CD4-positive, alpha-beta memory T cell (primary cell): Measurements from ENCODE around the gene NUAK2. TPM values are rescaled to one million over a fixed set of nuclear protein-coding genes. Genes with fewer than 3 reads are reported as not detected.

Experiments used
- CTCF ChIA-PET: fragments of 350-600 bp; sonication (Branson Sonifier 250); formaldehyde crosslinking; loops from one replicate; lab custom pipeline; 2021; ENCODE audit warnings: inconsistent platforms; ENCODE audit not compliant: partially characterized antibody; lab: Charles Lee
- POLR2A ChIA-PET: fragments of 350-600 bp; sonication (Branson Sonifier 250); formaldehyde crosslinking; loops from one replicate; lab custom pipeline; 2021; ENCODE audit not compliant: partially characterized antibody; lab: Charles Lee
- DNase-seq, 5 donors: peaks; one replicate each; pipeline versions ENCODE4 v3.0.0 to v3.0.0-alpha.2; 2020 to 2022; ENCODE audit warnings: mixed read lengths in 1 of 5
- H3K27ac ChIP-seq: one replicate; pipeline ENCODE4 v1.7.0; 2013; ENCODE audit warnings: low read depth, low read length
- H3K27me3 ChIP-seq: 2 replicates; pipeline ENCODE4 v1.7.0; 2013; ENCODE audit warnings: mild to moderate bottlenecking, low read length, moderate library complexity; ENCODE audit not compliant: insufficient read depth
- H3K36me3 ChIP-seq: 2 replicates; pipeline ENCODE4 v1.7.0; 2013; ENCODE audit warnings: mild to moderate bottlenecking, low read length, moderate library complexity; ENCODE audit not compliant: insufficient read depth
- H3K4me1 ChIP-seq: 2 replicates; pipeline ENCODE4 v1.7.0; 2013; ENCODE audit warnings: mild to moderate bottlenecking, low read length, moderate library complexity; ENCODE audit not compliant: insufficient read depth
- H3K4me3 ChIP-seq, 2 donors: one replicate each; pipeline ENCODE4 v1.7.0; 2013; ENCODE audit warnings: low read length in 2 of 2, mild to moderate bottlenecking in 1 of 2
- H3K9me3 ChIP-seq, 2 donors: one replicate each; pipeline ENCODE4 v1.7.0; 2013; ENCODE audit warnings: low read length in 2 of 2, control low read depth in 1 of 2; ENCODE audit not compliant: control insufficient read depth in 1 of 2
- H3K27ac Mint-ChIP-seq, 7 donors: one replicate each; pipeline ENCODE4 v1.8.0; 2020 to 2021; ENCODE audit warnings: mixed read lengths in 7 of 7, mild to moderate bottlenecking in 6 of 7, inconsistent platforms in 3 of 7, moderate library complexity in 3 of 7
- H3K27me3 Mint-ChIP-seq, 2 donors: one replicate each; pipeline ENCODE4 v1.8.0; 2020 to 2021; ENCODE audit warnings: mixed read lengths in 2 of 2
- H3K36me3 Mint-ChIP-seq, 2 donors: one replicate each; pipeline ENCODE4 v1.8.0; 2020 to 2021; ENCODE audit warnings: mixed read lengths in 2 of 2, inconsistent platforms in 1 of 2, mild to moderate bottlenecking in 1 of 2
- H3K4me1 Mint-ChIP-seq, 4 donors: one replicate each; pipeline ENCODE4 v1.8.0; 2020 to 2021; ENCODE audit warnings: mixed read lengths in 4 of 4, mild to moderate bottlenecking in 1 of 4
- H3K4me3 Mint-ChIP-seq, 8 donors: one replicate each; pipeline ENCODE4 v1.8.0; 2020 to 2021; ENCODE audit warnings: mixed read lengths in 8 of 8, mild to moderate bottlenecking in 7 of 8, moderate library complexity in 6 of 8, inconsistent platforms in 3 of 8
- H3K9me3 Mint-ChIP-seq, 8 donors: one replicate each; pipeline ENCODE4 v1.8.0; 2020 to 2021; ENCODE audit warnings: mixed read lengths in 8 of 8, mild to moderate bottlenecking in 5 of 8, inconsistent platforms in 3 of 8, moderate library complexity in 1 of 8
- intact Hi-C: fragments of 100-400 bp; cut with micrococcal nuclease; formaldehyde crosslinking; loops from one replicate; pipeline ENCODE4 v1.15.1; 2023
- polyA plus RNA-seq, 2 donors: library from polyadenylated mRNA; unstranded; fragments of 300-500 nt; fragmentation: Illumina TruSeq; gene quantifications; one replicate each; pipeline ENCODE4 v1.2.3, GENCODE V29; 2021
- total RNA-seq, 2 experiments: library from RNA; stranded (reverse); gene quantifications; one replicate each; pipeline ENCODE4 v1.2.3, GENCODE V29; 2021

The NUAK2 gene
- total and polyA plus RNA-seq, 4 experiments from 2014 or later: 8.5 to 35.7 (median 32.7) TPM

GRCh38 chr1:205306929-205307566, 14.5 kb downstream of the NUAK2 start:
- H3K27ac Mint-ChIP-seq: peak overlapping the region in 5 of 7 donors; percentile 6 to 73 (median 38)
- H3K9me3 ChIP-seq: no peaks in the 10 kb centered on the region
- POLR2A ChIA-PET: interaction anchor here (1.0 to 15.2 kb wide), 5 partner anchors 9 to 20 kb away, joined by 3 to 159 read pairs (median 3); no protein-coding TSS in a partner anchor

GRCh38 chr1:205304695-205305070, 16.9 kb downstream of the NUAK2 start:
- no peak overlapping the region for H3K4me3 Mint-ChIP-seq
- Histone ChIP-seq H3K9me3 (no peaks in the 10 kb centered on the region), H3K36me3 (peaks cover 75% of the 10 kb centered on the region), H3K4me3 (no peak overlapping the region), H3K27me3 (no peaks in the 10 kb centered on the region), H3K27ac (no peak overlapping the region), H3K4me1 (peaks cover 20% of the 10 kb centered on the region)
- H3K36me3 Mint-ChIP-seq: peaks cover 55 to 64% of the 10 kb centered on the region in 2 donors
- DNase-seq: no peak
- no peaks in the 10 kb centered on the region for H3K27me3 Mint-ChIP-seq
- POLR2A ChIA-PET: interaction anchor here (1.4 to 15.2 kb wide), 4 partner anchors 10 to 29 kb away, joined by 5 to 159 read pairs (median 14); partner anchors contain the start of gene NUAK2
- peak overlapping the region; percentile 1 to 91 (median 74) for H3K27ac Mint-ChIP-seq
- intact Hi-C loops: no loop called here
- no peaks in the 10 kb centered on the region for H3K9me3 Mint-ChIP-seq
- CTCF ChIA-PET: interaction anchor here (1.9 to 2.9 kb wide), 3 partner anchors 14 to 20 kb away, joined by 5 to 14 read pairs (median 8); no protein-coding TSS in a partner anchor
- H3K4me1 Mint-ChIP-seq: peaks cover 19 to 60% (median 31%) of the 10 kb centered on the region in 4 donors

More at GRCh38 chr1:205306929-205307566, 14.5 kb downstream of the NUAK2 start:
- H3K4me3 ChIP-seq: no peak overlapping the region
- no peak for DNase-seq
- no peak overlapping the region for H3K4me3 Mint-ChIP-seq
- H3K9me3 Mint-ChIP-seq: no peaks in the 10 kb centered on the region
- H3K4me1 Mint-ChIP-seq: peaks cover 25 to 67% (median 41%) of the 10 kb centered on the region in 4 donors
- H3K4me1 ChIP-seq: peaks cover 39% of the 10 kb centered on the region
- no peaks in the 10 kb centered on the region for H3K27me3 ChIP-seq
- no peaks in the 10 kb centered on the region for H3K27me3 Mint-ChIP-seq
- intact Hi-C loops: no loop called here
- peaks cover 75 to 82% of the 10 kb centered on the region in 2 donors for H3K36me3 Mint-ChIP-seq
- H3K36me3 ChIP-seq: peaks cover 96% of the 10 kb centered on the region
- H3K27ac ChIP-seq: no peak overlapping the region
- CTCF ChIA-PET: interaction anchor here (0.8 to 1.5 kb wide), 6 partner anchors 11 to 33 kb away, joined by 3 to 7 read pairs (median 4); partner anchors contain the start of gene NUAK2

GRCh38 chr1:205304046-205304694, 17.4 kb downstream of the NUAK2 start:
- Mint-ChIP-seq H3K4me3 (no peak overlapping the region), H3K27me3 (no peaks in the 10 kb centered on the region), H3K27ac (peak overlapping the region in 4 of 7 donors; percentile 72 to 91 (median 82)), H3K9me3 (no peaks in the 10 kb centered on the region), H3K4me1 (peaks cover 20 to 58% (median 31%) of the 10 kb centered on the region in 4 donors), H3K36me3 (peaks cover 51 to 59% of the 10 kb centered on the region in 2 donors)
- H3K4me3 ChIP-seq: no peak overlapping the region
- peaks cover 70% of the 10 kb centered on the region for H3K36me3 ChIP-seq
- CTCF ChIA-PET: interaction anchor here (0.9 to 2.9 kb wide), 8 partner anchors 15 to 32 kb away, joined by 3 to 14 read pairs (median 5); no protein-coding TSS in a partner anchor
- H3K9me3 ChIP-seq: no peaks in the 10 kb centered on the region
- H3K27me3 ChIP-seq: no peaks in the 10 kb centered on the region
- H3K4me1 ChIP-seq: peaks cover 20% of the 10 kb centered on the region
- H3K27ac ChIP-seq: no peak overlapping the region
- intact Hi-C loops: no loop called here
- DNase-seq: no peak
- POLR2A ChIA-PET: interaction anchor here (1.4 to 15.2 kb wide), 4 partner anchors 11 to 29 kb away, joined by 5 to 159 read pairs (median 14); partner anchors contain the start of gene NUAK2

- no peaks in the 10 kb centered on the region for H3K27me3 ChIP-seq
- H3K36me3 Mint-ChIP-seq: peaks cover 43 to 51% of the 10 kb centered on the region in 2 donors
- no peaks in the 10 kb centered on the region for H3K9me3 Mint-ChIP-seq
- no peak overlapping the region for H3K27ac ChIP-seq
- H3K4me1 Mint-ChIP-seq: peaks cover 23 to 59% (median 35%) of the 10 kb centered on the region in 4 donors
- ChIA-PET CTCF (interaction anchor here (0.9 to 2.9 kb wide), 8 partner anchors 15 to 31 kb away, joined by 3 to 14 read pairs (median 5); no protein-coding TSS in a partner anchor), POLR2A (interaction anchor here (2.6 to 15.2 kb wide), 3 partner anchors 16 to 28 kb away, joined by 9 to 159 read pairs (median 19); partner anchors contain the start of gene NUAK2)
- intact Hi-C loops: no loop called here
- H3K36me3 ChIP-seq: peaks cover 62% of the 10 kb centered on the region
- no peaks in the 10 kb centered on the region for H3K27me3 Mint-ChIP-seq
- no peak overlapping the region for H3K4me3 Mint-ChIP-seq
- H3K4me1 ChIP-seq: peaks cover 21% of the 10 kb centered on the region
- no peak overlapping the region for H3K4me3 ChIP-seq
- DNase-seq: no peak
- H3K9me3 ChIP-seq: no peaks in the 10 kb centered on the region
- no peak overlapping the region for H3K27ac Mint-ChIP-seq
Measured at GRCh38 chr1:205303247-205303888, 18.2 kb downstream of the NUAK2 start.

- POLR2A ChIA-PET: interaction anchor here (2.9 to 15.2 kb wide), 3 partner anchors 15 to 27 kb away, joined by 10 to 159 read pairs (median 67); partner anchors contain the start of gene NUAK2
- H3K27ac ChIP-seq: no peak overlapping the region
- Mint-ChIP-seq H3K27ac (peak overlapping the region in 4 of 7 donors; percentile 75 to 81 (median 80)), H3K4me1 (peaks cover 27 to 61% (median 41%) of the 10 kb centered on the region in 4 donors), H3K36me3 (peaks cover 30 to 38% of the 10 kb centered on the region in 2 donors), H3K9me3 (no peaks in the 10 kb centered on the region), H3K4me3 (no peak overlapping the region), H3K27me3 (no peaks in the 10 kb centered on the region)
- DNase-seq: no peak
- H3K36me3 ChIP-seq: peaks cover 48% of the 10 kb centered on the region
- H3K4me3 ChIP-seq: no peak overlapping the region
- no peaks in the 10 kb centered on the region for H3K27me3 ChIP-seq
- H3K4me1 ChIP-seq: peaks cover 25% of the 10 kb centered on the region
- H3K9me3 ChIP-seq: no peaks in the 10 kb centered on the region
- intact Hi-C loops: no loop called here
- CTCF ChIA-PET: interaction anchor here (1.0 to 10.6 kb wide), 3 partner anchors 22 to 29 kb away, joined by 3 to 79 read pairs (median 7); no protein-coding TSS in a partner anchor
Measured at GRCh38 chr1:205301842-205302588, 19.5 kb downstream of the NUAK2 start.

- Histone ChIP-seq H3K27me3 (no peaks in the 10 kb centered on the region), H3K9me3 (no peaks in the 10 kb centered on the region), H3K27ac (no peak overlapping the region), H3K36me3 (peaks cover 41% of the 10 kb centered on the region), H3K4me1 (peaks cover 27% of the 10 kb centered on the region), H3K4me3 (no peak overlapping the region)
- peaks cover 24 to 31% of the 10 kb centered on the region in 2 donors for H3K36me3 Mint-ChIP-seq
- CTCF ChIA-PET: interaction anchor here (1.0 to 10.6 kb wide), 2 partner anchors 23 to 28 kb away, joined by 3 to 79 read pairs; no protein-coding TSS in a partner anchor
- no peaks in the 10 kb centered on the region for H3K27me3 Mint-ChIP-seq
- DNase-seq: no peak
- peaks cover 30 to 61% (median 42%) of the 10 kb centered on the region in 4 donors for H3K4me1 Mint-ChIP-seq
- no peak overlapping the region for H3K4me3 Mint-ChIP-seq
- H3K9me3 Mint-ChIP-seq: no peaks in the 10 kb centered on the region
- peak overlapping the region in 1 of 7 donors; percentile 35 for H3K27ac Mint-ChIP-seq
- POLR2A ChIA-PET: interaction anchor here (1.0 to 15.2 kb wide), 4 partner anchors 14 to 27 kb away, joined by 3 to 159 read pairs (median 38); partner anchors contain the start of gene NUAK2
- intact Hi-C loops: no loop called here
Measured at GRCh38 chr1:205301205-205301821, 20.2 kb downstream of the NUAK2 start.
